ENCODE measurements around the gene AP3M1.

AP3M1 gene

GRCh38 chr10:74111799-74112198 lies 38.8 kb downstream of the AP3M1 start:
- no peak for DNase-seq (ENCODE audit: low read depth, low spot score)
- Histone ChIP-seq H3K27me3 (ENCODE audit: insufficient read depth, insufficient read length) (peaks cover 2% of the 10 kb centered on the region), H3K9me3 (ENCODE audit: insufficient read depth, low read length) (no peaks in the 10 kb centered on the region), H3K36me3 (ENCODE audit: insufficient read depth, insufficient read length, low read length) (peaks cover 95% of the 10 kb centered on the region), H3K4me1 (ENCODE audit: insufficient read depth, insufficient read length) (no peaks in the 10 kb centered on the region), H3K4me3 (ENCODE audit: insufficient read length, low read depth) (no peak overlapping the region), H3K9ac (ENCODE audit: insufficient read length, low read depth) (no peak overlapping the region)
- TF ChIP-seq SUZ12 (IDR thresholded peaks at IDR 0.05; ENCODE audit: extremely low read depth, insufficient read depth, insufficient read length) (no peak), YY1 (IDR thresholded peaks at IDR 0.05; ENCODE audit: insufficient read depth, insufficient read length) (no peak), ZNF274 (IDR thresholded peaks at IDR 0.05; ENCODE audit: low read depth, low read length) (no peak)

- Histone ChIP-seq H3K9me3 (ENCODE audit: insufficient read depth, low read length) (no peaks in the 10 kb centered on the region), H3K27me3 (ENCODE audit: insufficient read depth, insufficient read length) (peaks cover 2% of the 10 kb centered on the region), H3K4me1 (ENCODE audit: insufficient read depth, insufficient read length) (no peaks in the 10 kb centered on the region), H3K36me3 (ENCODE audit: insufficient read depth, insufficient read length, low read length) (peaks cover 94% of the 10 kb centered on the region), H3K9ac (ENCODE audit: insufficient read length, low read depth) (no peak overlapping the region), H3K4me3 (ENCODE audit: insufficient read length, low read depth) (no peak overlapping the region)
- TF ChIP-seq ZNF274 (IDR thresholded peaks at IDR 0.05; ENCODE audit: low read depth, low read length): no peak
- TF ChIP-seq SUZ12 (IDR thresholded peaks at IDR 0.05; ENCODE audit: extremely low read depth, insufficient read depth, insufficient read length): no peak
- TF ChIP-seq YY1 (IDR thresholded peaks at IDR 0.05; ENCODE audit: insufficient read depth, insufficient read length): no peak
- DNase-seq (ENCODE audit: low read depth, low spot score): no peak
These were observed 40.5 kb downstream of the AP3M1 start for GRCh38 chr10:74110120-74110519.

DNA sequence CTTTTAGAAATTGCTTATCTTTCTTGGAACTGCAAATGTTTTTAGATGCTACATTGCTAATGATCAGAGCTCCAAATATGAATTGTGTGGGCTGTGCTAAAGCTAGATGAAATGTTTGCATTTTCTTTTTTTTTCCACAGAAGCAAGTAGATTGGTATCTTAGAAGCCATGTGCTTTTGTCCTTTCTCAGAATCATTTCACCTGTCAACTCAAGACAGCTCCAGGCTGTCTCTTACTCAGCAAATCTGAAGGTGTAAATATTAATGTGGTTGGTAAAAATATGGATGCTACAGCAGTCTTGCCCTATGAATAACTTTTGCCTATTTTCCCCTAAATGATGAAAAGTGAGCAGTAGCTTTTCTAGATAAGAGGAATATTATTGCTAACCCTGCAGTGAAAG lies 41.2 kb downstream of the AP3M1 start:
- H3K4me3 ChIP-seq (ENCODE audit: insufficient read length, low read depth): no peak overlapping the region
- H3K9me3 ChIP-seq (ENCODE audit: insufficient read depth, low read length): no peaks in the 10 kb centered on the region
- peaks cover 94% of the 10 kb centered on the region for H3K36me3 ChIP-seq (ENCODE audit: insufficient read depth, insufficient read length, low read length)
- DNase-seq (ENCODE audit: low read depth, low spot score): no peak
- H3K9ac ChIP-seq (ENCODE audit: insufficient read length, low read depth): no peak overlapping the region
- peaks cover 2% of the 10 kb centered on the region for H3K27me3 ChIP-seq (ENCODE audit: insufficient read depth, insufficient read length)
- H3K4me1 ChIP-seq (ENCODE audit: insufficient read depth, insufficient read length): no peaks in the 10 kb centered on the region
- TF ChIP-seq SUZ12 (IDR thresholded peaks at IDR 0.05; ENCODE audit: extremely low read depth, insufficient read depth, insufficient read length): no peak
- no peak for TF ChIP-seq YY1 (IDR thresholded peaks at IDR 0.05; ENCODE audit: insufficient read depth, insufficient read length)
- TF ChIP-seq ZNF274 (IDR thresholded peaks at IDR 0.05; ENCODE audit: low read depth, low read length): no peak

GRCh38 chr10:74107391-74107790 lies 43.2 kb downstream of the AP3M1 start:
- Histone ChIP-seq H3K27me3 (ENCODE audit: insufficient read depth, insufficient read length) (no peaks in the 10 kb centered on the region), H3K36me3 (ENCODE audit: insufficient read depth, insufficient read length, low read length) (peaks cover 90% of the 10 kb centered on the region), H3K4me1 (ENCODE audit: insufficient read depth, insufficient read length) (no peaks in the 10 kb centered on the region), H3K9ac (ENCODE audit: insufficient read length, low read depth) (no peak overlapping the region), H3K4me3 (ENCODE audit: insufficient read length, low read depth) (no peak overlapping the region), H3K9me3 (ENCODE audit: insufficient read depth, low read length) (no peaks in the 10 kb centered on the region)
- no peak for TF ChIP-seq ZNF274 (IDR thresholded peaks at IDR 0.05; ENCODE audit: low read depth, low read length)
- no peak for TF ChIP-seq SUZ12 (IDR thresholded peaks at IDR 0.05; ENCODE audit: extremely low read depth, insufficient read depth, insufficient read length)
- no peak for TF ChIP-seq YY1 (IDR thresholded peaks at IDR 0.05; ENCODE audit: insufficient read depth, insufficient read length)
- no peak for DNase-seq (ENCODE audit: low read depth, low spot score)

GRCh38 chr10:74104996-74105395 lies 45.6 kb downstream of the AP3M1 start:
- no peaks in the 10 kb centered on the region for H3K4me1 ChIP-seq (ENCODE audit: insufficient read depth, insufficient read length)
- no peak overlapping the region for H3K9ac ChIP-seq (ENCODE audit: insufficient read length, low read depth)
- peaks cover 80% of the 10 kb centered on the region for H3K36me3 ChIP-seq (ENCODE audit: insufficient read depth, insufficient read length, low read length)
- no peaks in the 10 kb centered on the region for H3K9me3 ChIP-seq (ENCODE audit: insufficient read depth, low read length)
- no peaks in the 10 kb centered on the region for H3K27me3 ChIP-seq (ENCODE audit: insufficient read depth, insufficient read length)
- TF ChIP-seq YY1 (IDR thresholded peaks at IDR 0.05; ENCODE audit: insufficient read depth, insufficient read length) (no peak), ZNF274 (IDR thresholded peaks at IDR 0.05; ENCODE audit: low read depth, low read length) (no peak), SUZ12 (IDR thresholded peaks at IDR 0.05; ENCODE audit: extremely low read depth, insufficient read depth, insufficient read length) (no peak)
- no peak for DNase-seq (ENCODE audit: low read depth, low spot score)
- no peak overlapping the region for H3K4me3 ChIP-seq (ENCODE audit: insufficient read length, low read depth)

GRCh38 chr10:74104480-74104879 lies 46.1 kb downstream of the AP3M1 start:
- Histone ChIP-seq H3K9ac (ENCODE audit: insufficient read length, low read depth) (no peak overlapping the region), H3K36me3 (ENCODE audit: insufficient read depth, insufficient read length, low read length) (peaks cover 80% of the 10 kb centered on the region)
- TF ChIP-seq YY1 (IDR thresholded peaks at IDR 0.05; ENCODE audit: insufficient read depth, insufficient read length) (no peak), SUZ12 (IDR thresholded peaks at IDR 0.05; ENCODE audit: extremely low read depth, insufficient read depth, insufficient read length) (no peak), ZNF274 (IDR thresholded peaks at IDR 0.05; ENCODE audit: low read depth, low read length) (no peak)

DNA sequence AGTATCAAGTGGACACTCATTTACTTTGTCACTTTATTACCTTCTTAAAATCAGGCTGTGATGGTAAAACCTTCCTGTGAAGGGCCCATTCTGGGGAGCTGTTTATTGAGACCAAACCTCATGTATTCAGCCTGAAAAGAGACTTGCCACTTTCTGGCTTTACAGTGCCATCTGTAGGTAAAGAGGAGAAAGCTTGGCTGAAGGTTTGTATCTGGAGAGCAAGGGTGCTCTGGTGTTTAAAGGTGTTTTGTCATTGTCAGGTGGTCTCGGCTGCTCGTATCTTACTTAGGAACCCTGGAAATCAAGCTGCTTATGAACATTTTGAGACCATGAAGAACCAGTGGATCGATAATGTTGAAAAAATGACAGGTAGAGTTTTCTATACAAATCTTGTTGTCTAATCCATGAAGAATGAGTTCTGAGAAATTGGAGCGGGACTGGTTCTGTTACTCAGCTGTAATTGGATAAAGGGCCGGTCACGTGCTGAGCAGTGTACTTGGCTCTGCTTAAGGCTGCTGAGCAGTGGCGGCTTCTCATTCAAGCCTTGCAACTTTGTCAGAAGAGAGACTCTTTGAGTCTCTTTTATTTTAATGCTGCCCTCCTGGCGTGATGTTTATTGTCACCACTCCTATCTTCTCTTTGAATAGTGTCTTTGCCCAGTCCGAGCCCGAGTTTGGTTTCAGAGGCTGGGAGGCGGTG lies 46.9 kb downstream of the AP3M1 start:
- no peak overlapping the region for H3K9ac ChIP-seq (ENCODE audit: insufficient read length, low read depth)
- TF ChIP-seq ZNF274 (IDR thresholded peaks at IDR 0.05; ENCODE audit: low read depth, low read length) (no peak), SUZ12 (IDR thresholded peaks at IDR 0.05; ENCODE audit: extremely low read depth, insufficient read depth, insufficient read length) (no peak), YY1 (IDR thresholded peaks at IDR 0.05; ENCODE audit: insufficient read depth, insufficient read length) (no peak)
- H3K27me3 ChIP-seq (ENCODE audit: insufficient read depth, insufficient read length): no peaks in the 10 kb centered on the region
- H3K9me3 ChIP-seq (ENCODE audit: insufficient read depth, low read length): no peaks in the 10 kb centered on the region
- DNase-seq (ENCODE audit: low read depth, low spot score): no peak
- H3K4me1 ChIP-seq (ENCODE audit: insufficient read depth, insufficient read length): no peaks in the 10 kb centered on the region
- H3K4me3 ChIP-seq (ENCODE audit: insufficient read length, low read depth): no peak overlapping the region
- H3K36me3 ChIP-seq (ENCODE audit: insufficient read depth, insufficient read length, low read length): peaks cover 80% of the 10 kb centered on the region

More at GRCh38 chr10:74104480-74104879, 46.1 kb downstream of the AP3M1 start:
- DNase-seq (ENCODE audit: low read depth, low spot score): no peak
- no peak overlapping the region for H3K4me3 ChIP-seq (ENCODE audit: insufficient read length, low read depth)
- no peaks in the 10 kb centered on the region for H3K4me1 ChIP-seq (ENCODE audit: insufficient read depth, insufficient read length)
- H3K9me3 ChIP-seq (ENCODE audit: insufficient read depth, low read length): no peaks in the 10 kb centered on the region
- no peaks in the 10 kb centered on the region for H3K27me3 ChIP-seq (ENCODE audit: insufficient read depth, insufficient read length)

Data from NT2/D1 (cell line).